NB4 (cell line): ENCODE data around the gene ID2.

Source experiments
- MYC ChIP-seq: IDR thresholded peaks from 2 replicates; pipeline ENCODE4 v1.6.1; 2011; ENCODE audit warnings: low read depth, low read length
- POLR2A ChIP-seq: IDR thresholded peaks from 2 replicates; pipeline ENCODE4 v1.6.1; 2011; ENCODE audit warnings: mild to moderate bottlenecking; ENCODE audit not compliant: insufficient read length; ENCODE audit errors: extremely low read depth
- TF ChIP-seq, protein P1 (sequence below): IDR thresholded peaks from one replicate; pipeline ENCODE4 v1.5.1; 2012; ENCODE audit warnings: low read depth, low read length
- TF ChIP-seq, protein P2 (sequence below): IDR thresholded peaks from 2 replicates; pipeline ENCODE4 v1.6.1; 2011; ENCODE audit warnings: low read depth, low read length

DNA sequence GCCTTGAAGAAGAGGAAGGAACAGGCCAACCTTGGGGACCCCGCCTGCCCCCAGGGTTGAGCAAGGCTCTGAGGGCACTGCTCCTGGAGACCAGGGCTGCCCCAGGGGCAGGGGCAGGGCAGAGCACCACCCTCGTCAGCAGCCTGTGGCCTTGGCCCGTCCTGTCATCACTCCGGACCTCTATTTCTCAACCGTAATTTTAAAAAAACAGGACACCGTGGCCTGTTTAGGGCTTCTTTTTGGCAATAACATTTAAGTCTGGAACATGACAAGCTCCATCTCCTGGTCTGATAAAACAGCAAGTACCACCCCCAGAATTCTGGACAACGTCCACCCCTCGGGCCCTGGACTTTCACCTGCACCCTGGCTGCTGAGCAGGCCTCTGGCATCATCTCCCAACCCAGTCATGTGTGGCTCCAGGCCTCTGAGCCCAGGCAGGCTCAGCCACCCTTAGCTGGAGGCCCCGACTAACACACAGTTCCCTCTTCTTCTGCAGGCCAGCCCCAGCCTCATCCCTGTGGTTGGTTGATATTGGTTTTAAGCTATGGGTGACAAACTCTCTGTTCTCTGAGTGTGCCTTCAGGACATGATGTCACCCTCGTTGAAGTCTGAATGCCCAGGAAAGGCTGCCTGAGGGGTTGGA, 22.6 kb upstream of the ID2 start:
- TF ChIP-seq, protein P1, sequence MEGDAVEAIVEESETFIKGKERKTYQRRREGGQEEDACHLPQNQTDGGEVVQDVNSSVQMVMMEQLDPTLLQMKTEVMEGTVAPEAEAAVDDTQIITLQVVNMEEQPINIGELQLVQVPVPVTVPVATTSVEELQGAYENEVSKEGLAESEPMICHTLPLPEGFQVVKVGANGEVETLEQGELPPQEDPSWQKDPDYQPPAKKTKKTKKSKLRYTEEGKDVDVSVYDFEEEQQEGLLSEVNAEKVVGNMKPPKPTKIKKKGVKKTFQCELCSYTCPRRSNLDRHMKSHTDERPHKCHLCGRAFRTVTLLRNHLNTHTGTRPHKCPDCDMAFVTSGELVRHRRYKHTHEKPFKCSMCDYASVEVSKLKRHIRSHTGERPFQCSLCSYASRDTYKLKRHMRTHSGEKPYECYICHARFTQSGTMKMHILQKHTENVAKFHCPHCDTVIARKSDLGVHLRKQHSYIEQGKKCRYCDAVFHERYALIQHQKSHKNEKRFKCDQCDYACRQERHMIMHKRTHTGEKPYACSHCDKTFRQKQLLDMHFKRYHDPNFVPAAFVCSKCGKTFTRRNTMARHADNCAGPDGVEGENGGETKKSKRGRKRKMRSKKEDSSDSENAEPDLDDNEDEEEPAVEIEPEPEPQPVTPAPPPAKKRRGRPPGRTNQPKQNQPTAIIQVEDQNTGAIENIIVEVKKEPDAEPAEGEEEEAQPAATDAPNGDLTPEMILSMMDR, result no peak
- TF ChIP-seq POLR2A (no peak), MYC (no peak)
- TF ChIP-seq, protein P2, sequence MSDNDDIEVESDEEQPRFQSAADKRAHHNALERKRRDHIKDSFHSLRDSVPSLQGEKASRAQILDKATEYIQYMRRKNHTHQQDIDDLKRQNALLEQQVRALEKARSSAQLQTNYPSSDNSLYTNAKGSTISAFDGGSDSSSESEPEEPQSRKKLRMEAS, result no peak
